Pericardium fibroblast (primary cell): ENCODE data around the gene WNK3. TPM values are rescaled to one million over a fixed set of nuclear protein-coding genes. Genes with fewer than 3 reads are reported as not detected.

ENCODE experiments used
- total RNA-seq: library from RNA; depleted of rRNA; stranded (reverse); fragments of >200 nt; gene quantifications from 2 replicates; pipeline ENCODE4 v1.2.3, GENCODE V29; 2015

Gene WNK3
- total RNA-seq = 1.2 and 1.4 TPM in 2 replicates

GRCh38 chrX:54357414-54358377 is at the start of gene WNK3:
Gene WNK3 (minus strand): TSS chrX:54358046.

GRCh38 chrX:54182864-54183613 is 174.8 kb downstream of the WNK3 start, which contains the start of gene FAM120C:
Gene FAM120C (minus strand): TSS chrX:54183254. CDS start chrX:54183198, 56 bp downstream.

Other genes starting within 250 kb of the WNK3 start
- gene FAM120C, start 174.8 kb downstream of the WNK3 start, total RNA-seq = 2.5 and 5.6 TPM in 2 replicates
- 5.2 and 13.1 TPM in 2 replicates for gene TSR2, start 82.4 kb upstream of the WNK3 start, total RNA-seq
- 13.3 and 15.7 TPM in 2 replicates for gene FGD1, start 138.2 kb upstream of the WNK3 start, total RNA-seq
- gene GNL3L, start 172.2 kb upstream of the WNK3 start, total RNA-seq = 12.9 and 22.6 TPM in 2 replicates